HG02571 (cell line): Measurements from ENCODE around the gene FBXL16.
"Not testable (repeated sequence)": the region's sequence is repeated elsewhere in the genome, so short reads cannot be mapped to it uniquely, and the experiment has no call there.

ENCODE experiments used
- ATAC-seq: cut with Tn5 transposase; IDR thresholded peaks from one replicate; pipeline ENCODE4 v1.9.1; 2021; ENCODE audit warnings: mild to moderate bottlenecking, moderate library complexity; ENCODE audit not compliant: unreplicated experiment

The FBXL16 gene

GRCh38 chr16:723695-724094, 18.1 kb upstream of the FBXL16 start:
- ATAC-seq: no peak

DNA sequence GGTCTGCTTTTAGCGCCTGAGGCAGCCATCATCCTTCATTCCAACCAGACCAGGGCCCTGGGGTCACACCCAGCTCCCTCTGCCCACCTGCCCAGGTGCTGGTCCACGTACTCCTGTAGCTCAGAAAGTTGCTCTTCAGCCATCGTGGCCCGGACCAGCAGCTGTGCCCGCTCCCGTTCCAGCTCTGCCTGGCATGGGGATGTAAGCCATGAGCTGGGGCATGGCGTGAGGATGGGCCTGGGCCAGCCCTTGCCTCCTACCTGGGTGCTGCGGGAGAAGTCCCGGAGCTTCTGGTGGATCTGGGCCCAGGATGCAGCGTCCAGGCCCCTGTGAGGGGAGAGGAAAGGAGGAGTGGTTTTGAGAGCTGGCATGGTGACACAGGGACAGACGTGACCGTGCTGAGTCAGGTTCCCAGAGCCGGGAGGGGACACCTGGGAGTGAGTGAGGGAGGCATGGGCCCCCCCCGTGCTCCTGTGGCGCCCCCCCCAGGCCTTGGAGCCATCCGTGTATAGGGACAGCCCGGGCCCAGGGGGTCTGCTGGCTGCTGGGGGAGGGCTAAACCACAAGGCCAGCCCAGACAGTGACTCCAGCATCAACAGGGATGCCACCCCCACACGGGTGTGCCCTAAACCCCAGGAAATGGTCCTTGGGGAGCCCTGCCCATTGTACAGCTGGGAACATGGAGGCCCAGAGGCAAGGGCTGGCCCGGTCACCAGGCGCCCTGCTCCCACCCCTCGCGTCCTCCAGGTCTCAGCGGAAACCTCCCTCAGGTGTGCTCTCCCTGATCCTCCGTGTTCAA, 17.4 kb upstream of the FBXL16 start:
- ATAC-seq: no peak

GRCh38 chr16:721765-722540, 16.4 kb upstream of the FBXL16 start:
- ATAC-seq: no peak

DNA sequence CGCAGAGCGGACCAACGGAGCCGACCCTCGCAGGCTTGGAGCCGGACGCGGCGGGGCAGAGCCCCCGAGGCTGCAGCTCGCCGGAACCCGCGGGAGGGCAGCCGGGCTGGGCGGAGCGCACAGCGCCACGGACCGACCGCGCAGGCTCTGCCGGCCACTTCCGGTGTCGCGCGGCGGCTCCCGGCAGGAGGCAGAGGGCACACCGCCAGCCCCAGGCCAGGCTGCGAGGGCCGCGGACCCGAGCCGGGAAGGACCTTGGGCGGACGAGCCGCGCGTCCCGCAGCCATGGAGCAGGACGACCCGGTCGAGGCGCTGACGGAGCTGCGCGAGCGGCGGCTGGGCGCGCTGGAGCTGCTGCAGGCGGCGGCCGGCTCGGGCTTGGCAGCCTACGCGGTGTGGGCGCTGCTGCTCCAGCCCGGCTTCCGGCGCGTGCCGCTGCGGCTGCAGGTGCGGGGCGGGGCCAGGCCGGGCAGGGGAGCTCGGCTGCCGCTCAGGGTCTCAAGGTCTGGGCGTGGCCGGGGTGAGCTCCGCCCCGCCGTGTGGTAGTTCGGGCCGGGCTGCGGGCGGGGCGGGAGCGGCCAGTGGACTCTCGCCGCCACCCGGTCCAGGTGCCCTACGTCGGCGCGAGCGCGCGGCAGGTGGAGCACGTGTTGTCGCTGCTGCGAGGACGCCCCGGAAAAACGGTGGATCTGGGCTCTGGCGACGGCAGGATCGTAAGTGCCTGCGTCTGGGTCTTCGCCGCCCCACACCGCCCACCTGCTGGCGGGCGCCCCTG, 15.6 kb upstream of the FBXL16 start, which contains the start of gene ANTKMT:
TSS of gene ANTKMT (plus strand) at position 157 of the 775 bp plus-strand sequence. CDS start at position 286, 129 bp downstream.
- peak; percentile 55 for ATAC-seq

DNA sequence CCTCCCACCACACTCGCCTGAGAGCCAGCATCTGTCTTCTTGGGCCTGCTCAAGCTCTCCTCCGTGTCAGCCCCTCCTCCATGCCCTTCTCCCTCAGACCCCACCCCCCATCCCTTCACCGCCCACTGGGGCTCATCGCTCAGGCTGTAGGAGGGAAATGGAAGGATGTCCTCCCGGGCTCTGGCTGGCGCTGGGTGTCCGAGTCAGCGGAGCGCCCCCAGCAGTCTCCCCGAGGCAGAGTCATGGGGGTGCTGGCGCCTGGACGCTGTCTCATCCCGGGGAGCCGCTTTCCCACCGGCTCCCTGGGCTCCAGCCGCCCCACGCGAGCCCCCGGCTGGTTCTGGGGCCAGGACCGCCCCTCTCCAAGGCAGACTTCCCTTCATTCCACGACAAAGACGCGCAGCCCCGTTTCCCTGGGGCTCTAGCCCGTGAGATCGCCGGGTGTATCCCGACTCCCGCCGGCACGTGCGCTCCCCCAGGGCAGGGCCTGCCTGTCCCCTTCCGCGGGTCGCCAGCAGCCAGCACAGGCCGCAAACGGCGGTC, 14.9 kb upstream of the FBXL16 start:
- ATAC-seq: peak; percentile 5

GRCh38 chr16:719815-720446, 14.3 kb upstream of the FBXL16 start:
- no peak for ATAC-seq

DNA sequence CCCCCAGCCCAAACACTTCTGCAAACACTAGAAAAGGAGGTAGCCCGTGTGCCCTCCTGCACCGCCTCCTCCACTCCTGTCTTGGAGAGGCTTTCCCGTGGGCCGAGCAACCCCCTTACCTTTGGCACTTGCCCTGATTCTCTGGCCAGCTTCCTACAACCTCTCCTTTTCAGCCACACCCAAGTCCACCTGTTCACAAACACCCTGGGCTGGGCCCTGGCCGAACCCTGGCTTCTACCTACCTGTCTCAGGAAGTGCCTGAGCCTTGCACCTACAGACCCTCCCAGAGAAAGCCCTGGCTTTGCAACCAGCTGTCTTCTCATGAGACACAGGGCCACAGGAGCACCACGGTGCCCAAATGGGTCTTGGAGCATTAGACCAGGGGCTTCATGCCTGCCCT, 13.3 kb upstream of the FBXL16 start:
- ATAC-seq: no peak

DNA sequence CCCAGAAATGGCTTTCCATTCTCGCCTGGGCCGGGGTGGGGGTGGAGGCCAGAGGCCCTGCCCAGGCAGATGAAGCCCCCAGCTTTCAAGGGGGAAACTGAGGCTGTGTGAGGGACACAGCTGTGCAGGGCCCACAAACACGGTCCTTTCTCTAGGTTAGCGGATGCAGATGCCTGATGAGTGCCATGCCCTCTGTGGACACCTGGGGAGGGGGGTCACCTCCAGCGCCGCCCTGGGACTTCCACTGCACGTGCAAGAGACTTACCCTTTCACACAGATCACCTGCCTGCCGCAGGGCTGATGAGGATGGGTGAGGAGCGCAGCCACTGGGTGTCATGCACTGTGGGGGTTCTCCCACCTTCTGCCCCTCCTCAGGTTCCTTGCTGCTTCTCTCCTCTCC, 12.8 kb upstream of the FBXL16 start:
- ATAC-seq: no peak

- ATAC-seq: no peak
Measured at GRCh38 chr16:717450-718245, 12.0 kb upstream of the FBXL16 start.

DNA sequence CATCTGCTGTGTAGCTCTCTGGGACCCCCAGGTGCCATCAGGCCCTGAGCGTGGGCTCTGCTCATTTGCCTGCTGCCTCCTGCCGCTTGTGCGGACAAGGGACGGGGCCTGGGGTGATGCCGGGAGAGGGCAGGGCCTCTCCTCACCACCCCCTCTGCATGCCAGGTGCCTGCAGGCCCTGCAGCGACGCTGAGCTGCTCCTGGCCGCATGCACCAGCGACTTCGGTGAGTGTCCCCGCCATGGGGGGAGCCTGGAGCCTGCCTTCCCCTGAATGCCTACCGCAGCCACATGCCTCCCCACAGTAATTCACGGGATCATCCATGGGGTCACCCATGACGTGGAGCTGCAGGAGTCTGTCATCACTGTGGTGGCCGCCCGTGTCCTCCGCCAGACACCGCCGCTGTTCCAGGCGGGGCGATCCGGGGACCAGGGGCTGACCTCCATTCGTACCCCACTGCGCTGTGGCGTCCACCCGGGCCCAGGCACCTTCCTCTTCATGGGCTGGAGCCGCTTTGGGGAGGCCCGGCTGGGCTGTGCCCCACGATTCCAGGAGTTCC, 11.2 kb upstream of the FBXL16 start:
- ATAC-seq: no peak

DNA sequence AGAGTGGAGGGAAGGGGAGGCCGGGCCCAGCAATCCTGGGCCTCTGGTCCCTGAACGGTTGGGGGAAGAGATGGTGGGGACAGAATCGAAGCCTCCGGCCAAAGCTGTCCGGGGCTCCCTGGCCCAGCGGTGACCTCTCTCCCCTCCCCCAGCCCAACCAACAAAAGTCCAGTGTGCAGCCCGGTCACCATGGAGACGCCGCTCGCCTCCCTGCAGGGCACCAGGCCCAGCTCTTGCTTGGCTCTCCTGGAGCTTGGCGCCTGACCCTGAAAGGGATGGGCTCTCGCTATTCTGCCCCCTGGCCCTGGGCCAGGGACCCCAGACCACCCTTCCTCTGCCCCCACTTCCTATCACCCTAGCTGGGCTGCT, 10.6 kb upstream of the FBXL16 start:
- ATAC-seq: no peak

GRCh38 chr16:715477-716199, 10.0 kb upstream of the FBXL16 start:
- no peak for ATAC-seq

DNA sequence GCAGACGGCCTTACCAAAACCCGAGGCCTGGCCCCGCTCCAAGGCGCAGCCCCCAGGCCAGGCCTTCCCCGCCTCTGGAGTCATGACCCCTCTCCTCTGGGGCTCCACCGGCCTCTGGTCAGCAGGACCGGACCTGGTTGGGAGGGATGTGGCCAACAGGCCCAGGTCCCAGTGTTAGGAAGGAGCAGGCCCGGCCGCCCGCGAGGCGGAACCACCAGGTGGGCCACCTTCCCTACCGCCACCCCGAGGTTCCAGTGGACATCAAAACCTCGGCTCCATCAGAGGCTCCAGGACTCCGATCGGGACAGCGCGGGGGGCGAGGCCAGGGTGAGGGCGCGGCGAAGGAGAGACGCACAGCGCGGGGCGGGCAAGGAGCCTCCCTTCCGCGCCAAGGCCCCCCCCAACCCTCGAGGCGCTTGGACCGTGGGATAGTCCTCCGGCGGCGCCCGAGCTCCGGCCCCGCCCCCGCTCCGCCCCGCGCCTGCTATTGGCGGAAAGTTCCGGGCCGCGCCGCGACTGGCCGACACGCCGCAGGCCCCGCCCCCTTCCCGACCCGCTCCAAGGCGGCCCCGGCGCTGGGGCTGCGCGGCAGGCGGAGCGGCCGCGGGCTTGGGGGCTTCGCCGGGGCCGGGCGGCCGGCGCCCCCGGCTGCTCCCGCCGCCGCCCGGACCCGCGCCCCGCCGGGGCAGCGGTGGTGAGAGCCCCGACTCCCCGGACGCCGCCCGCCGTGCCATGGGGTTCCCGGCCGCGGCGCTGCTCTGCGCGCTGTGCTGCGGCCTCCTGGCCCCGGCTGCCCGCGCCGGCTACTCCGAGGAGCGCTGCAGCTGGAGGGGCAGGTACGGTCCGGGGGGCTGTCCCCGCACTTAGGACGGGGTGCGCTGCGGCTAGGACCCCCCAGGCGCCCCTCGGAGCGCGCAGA, 9.2 kb upstream of the FBXL16 start, which contains the start of gene METRN:
TSS of gene METRN (plus strand) at position 561 of the 919 bp plus-strand sequence. CDS start at position 733, 172 bp downstream.
- peak; percentile 43 for ATAC-seq

DNA sequence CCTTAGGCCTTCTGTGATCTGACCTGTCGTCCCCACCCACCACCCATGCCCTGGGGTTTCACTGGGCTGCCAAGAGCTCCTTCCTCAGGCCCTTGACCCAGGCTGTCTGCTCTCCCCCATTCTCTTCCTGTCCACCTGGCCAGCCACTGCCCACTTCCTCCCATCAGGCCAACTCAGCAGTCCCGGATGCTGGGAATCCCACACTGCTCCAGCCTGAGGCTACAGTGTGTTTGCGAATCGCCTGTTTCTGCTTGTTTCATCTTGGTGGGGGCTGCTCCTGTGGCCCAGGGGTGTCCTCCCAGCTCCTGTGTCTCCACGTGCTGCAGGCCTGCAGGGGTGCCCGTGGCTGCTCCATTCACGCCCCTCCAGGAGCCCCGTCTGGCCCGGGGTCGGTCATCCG, 8.5 kb upstream of the FBXL16 start:
- no peak for ATAC-seq

- ATAC-seq: not testable (repeated sequence)
Measured at GRCh38 chr16:712740-713250, 7.2 kb upstream of the FBXL16 start.

DNA sequence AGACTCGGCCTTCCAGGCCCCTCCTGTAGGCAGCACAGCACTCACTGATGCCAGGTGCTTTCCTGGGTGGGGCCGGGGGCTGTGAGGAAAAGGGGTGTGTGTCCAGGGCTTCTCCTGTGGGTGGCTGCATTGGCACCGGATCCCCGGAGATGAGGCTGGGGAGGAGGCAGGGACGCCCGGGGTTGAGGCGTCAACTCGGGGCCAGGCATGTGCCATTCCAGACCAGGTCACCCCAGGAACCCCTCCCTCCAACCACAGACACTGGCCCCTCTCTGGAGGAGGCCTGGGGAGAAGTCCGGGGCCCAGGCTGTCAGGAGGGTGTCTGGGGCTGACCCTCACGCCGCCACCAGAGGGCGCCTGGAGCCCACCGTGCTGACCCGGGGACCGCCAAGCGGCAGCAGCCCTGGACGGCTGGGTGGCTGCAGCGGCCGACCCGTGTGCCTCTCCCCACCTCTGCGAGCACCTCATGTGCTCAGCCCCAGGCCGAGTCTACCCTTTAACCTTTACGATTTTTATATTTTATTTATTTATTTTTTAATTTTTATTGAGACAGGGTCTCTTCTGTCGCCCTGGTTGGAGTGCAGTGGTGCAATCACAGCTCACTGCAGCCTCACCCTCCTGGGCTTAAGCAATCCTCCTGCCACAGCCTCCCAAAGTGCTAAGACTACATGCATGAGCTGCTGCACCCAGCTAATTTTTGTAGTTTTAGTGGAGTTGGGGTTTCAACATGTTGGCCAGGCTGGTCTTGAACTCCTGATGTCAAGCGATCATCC, 6.1 kb upstream of the FBXL16 start:
- ATAC-seq: no peak

GRCh38 chr16:711084-711483, 5.5 kb upstream of the FBXL16 start:
- ATAC-seq: no peak
